ENCODE results near the gene ZNF169.

GRCh38 chr9:94212531-94212930 lies 46.6 kb upstream of the ZNF169 start:
- TF ChIP-seq GATA2 (IDR thresholded peaks at IDR 0.05; ENCODE audit: low read depth, low read length) (no peak), GATA3 (IDR thresholded peaks at IDR 0.05; ENCODE audit: low read depth, low read length) (no peak)

All from SH-SY5Y (cell line).